ACC112 (cell line): ENCODE results near the gene TMEM179B.
A peak's percentile ranks its signal among the peaks of the same experiment; 100 is the strongest.

Experiments used
- H2AFZ ChIP-seq: fragments of 200-600 bp; sonication (generic); one replicate; pipeline ENCODE4 v1.6.0; 2017; ENCODE audit warnings: antibody characterized with exemption, low read length; ENCODE audit not compliant: unreplicated experiment
- H3K27ac ChIP-seq: fragments of 200-600 bp; sonication (generic); 2 replicates; pipeline ENCODE4 v1.5.1; 2014; ENCODE audit warnings: low read depth, mild to moderate bottlenecking, antibody characterized with exemption, low read length, moderate library complexity
- H3K27me3 ChIP-seq: fragments of 200-600 bp; sonication (generic); 2 replicates; pipeline ENCODE4 v1.6.1; 2014; ENCODE audit warnings: mild to moderate bottlenecking, antibody characterized with exemption, low read length, moderate library complexity, mixed read lengths; ENCODE audit not compliant: insufficient read depth
- H3K36me3 ChIP-seq: fragments of 200-600 bp; sonication (generic); 2 replicates; pipeline ENCODE4 v1.6.1; 2016; ENCODE audit warnings: mild to moderate bottlenecking, antibody characterized with exemption, low read length, moderate library complexity, mixed read lengths; ENCODE audit not compliant: insufficient read depth
- H3K4me1 ChIP-seq: fragments of 200-600 bp; sonication (generic); one replicate; pipeline ENCODE4 v1.6.1; 2016; ENCODE audit warnings: low read length, mixed read lengths; ENCODE audit not compliant: insufficient read depth, unreplicated experiment, control insufficient read depth
- H3K4me3 ChIP-seq: fragments of 200-600 bp; sonication (generic); 2 replicates; pipeline ENCODE4 v1.5.1; 2014; ENCODE audit warnings: mild to moderate bottlenecking, low read depth, low read length
- H3K79me2 ChIP-seq: fragments of 200-600 bp; sonication (generic); one replicate; pipeline ENCODE4 v1.6.0; 2016; ENCODE audit warnings: low read length; ENCODE audit not compliant: control insufficient read depth, unreplicated experiment, insufficient read depth

TMEM179B gene

GRCh38 chr11:62835336-62835735 is 48.1 kb downstream of the TMEM179B start:
- H3K27ac ChIP-seq: no peak overlapping the region
- H2AFZ ChIP-seq: no peak overlapping the region
- H3K36me3 ChIP-seq: no peaks in the 10 kb centered on the region
- peaks cover 33% of the 10 kb centered on the region for H3K79me2 ChIP-seq
- H3K27me3 ChIP-seq: no peaks in the 10 kb centered on the region
- H3K4me3 ChIP-seq: no peak overlapping the region
- H3K4me1 ChIP-seq: peaks cover 10% of the 10 kb centered on the region

- Histone ChIP-seq H2AFZ (peak within 1 kb of the TSS; percentile 64), H3K27me3 (no peaks in the 10 kb centered on the region), H3K4me1 (peaks cover 9% of the 10 kb centered on the region), H3K27ac (peak within 1 kb of the TSS; percentile 97), H3K36me3 (no peaks in the 10 kb centered on the region), H3K4me3 (peak within 1 kb of the TSS; percentile 93), H3K79me2 (peaks cover 22% of the 10 kb centered on the region)
These were observed 52.1 kb downstream of the TMEM179B start, which contains the start of gene WDR74 for GRCh38 chr11:62839050-62839945. WDR74 (minus strand) TSS chr11:62839590; CDS start chr11:62839570, 20 bp downstream.
